C4-2B (cell line): ENCODE measurements around the gene NOC3L.

Experiments
- CTCF ChIP-seq: fragments of 450-650 bp; conservative IDR thresholded peaks from 2 replicates; pipeline ENCODE4 v1.5.1; 2017; ENCODE audit warnings: mild to moderate bottlenecking
- ZFX ChIP-seq: fragments of 450-650 bp; IDR thresholded peaks from 2 replicates; pipeline ENCODE4 v1.6.1; 2017

GRCh38 chr10:94376865-94377264, 14.1 kb upstream of the NOC3L start:
- TF ChIP-seq CTCF: no peak
- TF ChIP-seq ZFX: no peak
